ENCODE data around the gene CAPN12. TPM values are rescaled to one million over a fixed set of nuclear protein-coding genes. Genes with fewer than 3 reads are reported as not detected.
A peak's percentile ranks its signal among the peaks of the same experiment; 100 is the strongest.

CAPN12 gene
- total and polyA plus RNA-seq, 2 of the 4 experiments (the other 2 are of a cell fraction) = 0.18 to 0.97 TPM

DNA sequence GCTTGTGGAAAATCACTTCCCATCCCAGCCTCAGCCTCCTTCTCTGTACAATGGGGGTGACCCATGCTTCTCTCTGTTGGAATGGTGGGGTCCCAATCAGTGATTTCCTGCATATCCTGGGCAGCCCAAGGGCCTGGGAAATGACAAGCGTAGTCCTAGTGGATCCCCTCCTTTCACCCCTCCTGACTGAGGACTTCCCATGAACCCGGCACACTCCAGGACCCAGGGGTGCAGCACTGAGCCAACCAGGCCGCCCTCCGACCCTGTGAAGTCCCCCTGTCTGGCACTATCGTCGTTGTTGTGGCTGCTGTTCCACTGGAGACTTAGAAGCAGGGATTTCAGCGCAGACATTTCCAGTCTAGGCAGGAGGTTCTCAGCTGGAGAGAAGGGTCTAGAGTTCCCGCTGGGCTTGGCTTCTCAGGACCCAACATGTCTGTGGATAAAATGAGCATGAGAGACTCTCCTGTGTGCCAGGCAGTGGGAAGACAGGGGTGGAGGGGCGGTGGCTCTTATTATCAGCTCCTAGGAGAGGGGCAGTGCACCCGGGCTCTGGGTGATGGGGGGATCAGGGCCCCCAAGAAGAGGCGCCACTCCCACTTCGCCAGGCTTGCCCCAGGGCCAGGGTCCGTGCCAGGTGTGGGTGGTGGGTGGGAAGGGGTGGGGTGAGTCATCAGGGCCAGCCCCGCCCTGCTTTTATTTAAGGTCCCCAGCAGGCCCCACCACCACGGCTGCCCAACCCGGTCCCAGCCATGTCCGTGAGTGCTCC is 44.4 kb upstream of the CAPN12 start, which contains the start of gene LGALS7B:
TSS of gene LGALS7B (plus strand) at position 723 of the 766 bp plus-strand sequence. CDS start at position 750, 27 bp downstream.
- H4K20me1 ChIP-seq (ENCODE audit: insufficient read depth, low read length) = no peaks in the 10 kb centered on the region
- TF ChIP-seq FOS (IDR thresholded peaks at IDR 0.05; ENCODE audit: low read depth, low read length) = no peak
- TF ChIP-seq CHD1 (IDR thresholded peaks at IDR 0.05; ENCODE audit: low read depth, low read length) = no peak
- TF ChIP-seq POLR2A (IDR thresholded peaks at IDR 0.05; ENCODE audit: low read depth, low read length) = no peak
- no peak for TF ChIP-seq MXI1 (IDR thresholded peaks at IDR 0.05; ENCODE audit: borderline replicate concordance, low read depth, low read length)
- TF ChIP-seq, protein P1, sequence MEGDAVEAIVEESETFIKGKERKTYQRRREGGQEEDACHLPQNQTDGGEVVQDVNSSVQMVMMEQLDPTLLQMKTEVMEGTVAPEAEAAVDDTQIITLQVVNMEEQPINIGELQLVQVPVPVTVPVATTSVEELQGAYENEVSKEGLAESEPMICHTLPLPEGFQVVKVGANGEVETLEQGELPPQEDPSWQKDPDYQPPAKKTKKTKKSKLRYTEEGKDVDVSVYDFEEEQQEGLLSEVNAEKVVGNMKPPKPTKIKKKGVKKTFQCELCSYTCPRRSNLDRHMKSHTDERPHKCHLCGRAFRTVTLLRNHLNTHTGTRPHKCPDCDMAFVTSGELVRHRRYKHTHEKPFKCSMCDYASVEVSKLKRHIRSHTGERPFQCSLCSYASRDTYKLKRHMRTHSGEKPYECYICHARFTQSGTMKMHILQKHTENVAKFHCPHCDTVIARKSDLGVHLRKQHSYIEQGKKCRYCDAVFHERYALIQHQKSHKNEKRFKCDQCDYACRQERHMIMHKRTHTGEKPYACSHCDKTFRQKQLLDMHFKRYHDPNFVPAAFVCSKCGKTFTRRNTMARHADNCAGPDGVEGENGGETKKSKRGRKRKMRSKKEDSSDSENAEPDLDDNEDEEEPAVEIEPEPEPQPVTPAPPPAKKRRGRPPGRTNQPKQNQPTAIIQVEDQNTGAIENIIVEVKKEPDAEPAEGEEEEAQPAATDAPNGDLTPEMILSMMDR (conservative IDR thresholded peaks at IDR 0.05; ENCODE audit: low read depth, low read length) = no peak
- TF ChIP-seq, protein P2, sequence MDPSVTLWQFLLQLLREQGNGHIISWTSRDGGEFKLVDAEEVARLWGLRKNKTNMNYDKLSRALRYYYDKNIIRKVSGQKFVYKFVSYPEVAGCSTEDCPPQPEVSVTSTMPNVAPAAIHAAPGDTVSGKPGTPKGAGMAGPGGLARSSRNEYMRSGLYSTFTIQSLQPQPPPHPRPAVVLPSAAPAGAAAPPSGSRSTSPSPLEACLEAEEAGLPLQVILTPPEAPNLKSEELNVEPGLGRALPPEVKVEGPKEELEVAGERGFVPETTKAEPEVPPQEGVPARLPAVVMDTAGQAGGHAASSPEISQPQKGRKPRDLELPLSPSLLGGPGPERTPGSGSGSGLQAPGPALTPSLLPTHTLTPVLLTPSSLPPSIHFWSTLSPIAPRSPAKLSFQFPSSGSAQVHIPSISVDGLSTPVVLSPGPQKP (IDR thresholded peaks at IDR 0.05; ENCODE audit: borderline replicate concordance, low read depth, low read length) = no peak
- TF ChIP-seq RFX5 (IDR thresholded peaks at IDR 0.05; ENCODE audit: low read depth, low read length) = no peak
- no peak for TF ChIP-seq NFE2L2 (IDR thresholded peaks at IDR 0.05; ENCODE audit: low read depth, low read length)
- TF ChIP-seq BHLHE40 (IDR thresholded peaks at IDR 0.05; ENCODE audit: low read depth, low read length) = no peak
- CTCF ChIA-PET = no interaction called here

More for the DNA sequence above, 44.4 kb upstream of the CAPN12 start, which contains the start of gene LGALS7B:
- Histone ChIP-seq H4K5ac (ENCODE audit: low read depth, low read length) (no peak within 1 kb of the TSS), H2BK5ac (ENCODE audit: low read depth, low read length, poor library complexity, severe bottlenecking) (no peak within 1 kb of the TSS), H3K18ac (ENCODE audit: low read depth, low read length) (no peak within 1 kb of the TSS), H3K27ac (ENCODE audit: insufficient read depth, low read length) (no peak within 1 kb of the TSS), H3K9me1 (ENCODE audit: insufficient read depth, low read length) (peaks cover 3% of the 10 kb centered on the region; the same call in 1 of the 2 replicates), H4K91ac (ENCODE audit: insufficient read depth, low read depth, low read length) (no peak within 1 kb of the TSS), H3K27me3 (ENCODE audit: control insufficient read depth, insufficient read depth, low read length) (no peaks in the 10 kb centered on the region; the same call in 1 of the 2 replicates), H3K36me3 (ENCODE audit: control insufficient read depth, insufficient read depth, low read length) (no peaks in the 10 kb centered on the region), H2BK15ac (ENCODE audit: low read depth, low read length) (no peak within 1 kb of the TSS), H2AK5ac (ENCODE audit: low read depth, low read length) (no peak within 1 kb of the TSS), H3K14ac (replicated peaks; ENCODE audit: low read depth, low read length) (no peak within 1 kb of the TSS), H3K9me3 (ENCODE audit: control insufficient read depth, insufficient read depth, low read length) (no peaks in the 10 kb centered on the region), H2AK9ac (replicated peaks; ENCODE audit: low read depth, low read length, poor library complexity) (no peak within 1 kb of the TSS), H3K4me3 (ENCODE audit: insufficient read depth, low read depth, low read length) (no peak within 1 kb of the TSS), H2AFZ (replicated peaks; ENCODE audit: low read length, poor library complexity) (peak within 1 kb of the TSS; percentile 67), H3K4me2 (ENCODE audit: low read depth, low read length) (no peak within 1 kb of the TSS), H3K23ac (ENCODE audit: low read depth, low read length) (no peak within 1 kb of the TSS), H3K79me1 (ENCODE audit: low read depth in 1 of 2, low read length in 2 of 2) (no peaks in the 10 kb centered on the region), H3K56ac (ENCODE audit: extremely low read depth, insufficient read depth, low read length) (no peak within 1 kb of the TSS), H2BK20ac (ENCODE audit: low read depth, low read length) (no peak within 1 kb of the TSS), H4K8ac (ENCODE audit: low read depth in 2 of 2, low read length in 2 of 2) (no peak within 1 kb of the TSS), H3K9ac (ENCODE audit: low read depth, low read length) (no peak within 1 kb of the TSS), H2BK120ac (ENCODE audit: low read depth, low read length) (no peak within 1 kb of the TSS), H3K4me1 (ENCODE audit: control insufficient read depth, insufficient read depth, low read length) (peaks cover 5% of the 10 kb centered on the region), H3K4ac (ENCODE audit: low read depth, low read length) (no peak within 1 kb of the TSS)
- WGBS, 2 experiments (ENCODE audit: extremely low coverage in 2 of 2, insufficient read length in 1 of 2) = 30% methylated on average over 4 of the region's 17 CpGs; no CpG with 5 or more reads in 1 of the 2 experiments
- DNase-seq = no peak
- in situ Hi-C loops (cut with MboI; ENCODE audit: low sequenced_read_pairs) = no loop called here
- BruUV-seq (replicated peaks) = no TSS peak
- no peak for ATAC-seq (ENCODE audit: low read depth)
- dilution Hi-C loops (cut with HindIII; ENCODE audit: low sequenced_read_pairs, unreplicated experiment) = no loop called here
- POLR2A ChIA-PET (ENCODE audit: unreplicated experiment) = no interaction called here
- intact Hi-C loops (cut with micrococcal nuclease) = no loop called here

All from IMR-90 (cell line).